Measurements from ENCODE around the gene TRIO. TPM values are rescaled to one million over a fixed set of nuclear protein-coding genes. Genes with fewer than 3 reads are reported as not detected.

Gene TRIO
- total RNA-seq, 1 experiment from 2014 or later: 99.8 TPM

GRCh38 chr5:14313986-14314690, 171.0 kb downstream of the TRIO start:
- TF ChIP-seq CTCF (conservative IDR thresholded peaks at IDR 0.05; ENCODE audit: low read depth, low read length) (no peak), EZH2 (IDR thresholded peaks at IDR 0.05; ENCODE audit: borderline replicate concordance, low read depth, low read length, poor library complexity, severe bottlenecking) (no peak)
- H3K36me3 ChIP-seq (ENCODE audit: insufficient read depth, low read length, poor library complexity, severe bottlenecking): peaks cover 11% of the 10 kb centered on the region
- BruUV-seq (replicated peaks): no TSS peak

GRCh38 chr5:14316471-14316870, 173.3 kb downstream of the TRIO start:
- no peak overlapping the region for H3K4me3 ChIP-seq (ENCODE audit: low read depth, low read length, poor library complexity, severe bottlenecking)
- peaks cover 11% of the 10 kb centered on the region for H3K36me3 ChIP-seq (ENCODE audit: insufficient read depth, low read length, poor library complexity, severe bottlenecking)
- no peaks in the 10 kb centered on the region for H3K4me1 ChIP-seq (ENCODE audit: insufficient read depth, low read length, poor library complexity, severe bottlenecking)
- H3K9me3 ChIP-seq (ENCODE audit: low read depth, low read length, poor library complexity, severe bottlenecking): no peaks in the 10 kb centered on the region
- TF ChIP-seq EZH2 (IDR thresholded peaks at IDR 0.05; ENCODE audit: borderline replicate concordance, low read depth, low read length, poor library complexity, severe bottlenecking) (no peak), CTCF (conservative IDR thresholded peaks at IDR 0.05; ENCODE audit: low read depth, low read length) (no peak)
- ChIA-PET POLR2A (ENCODE audit: low non-redundant PET) (interaction anchor here (0.6 kb wide), 1 partner anchor 884 kb away, joined by 3 read pairs; no protein-coding TSS in a partner anchor), CTCF (no interaction called here)
- no peak for DNase-seq (ENCODE audit: low spot score)
- BruUV-seq (replicated peaks): no TSS peak
- no peaks in the 10 kb centered on the region for H3K27me3 ChIP-seq (replicated peaks; ENCODE audit: insufficient read depth, low read depth, low read length, poor library complexity)
- H3K27ac ChIP-seq (ENCODE audit: low read depth, low read length, poor library complexity, severe bottlenecking): no peak overlapping the region
- intact Hi-C loops (cut with micrococcal nuclease; ENCODE audit: unreplicated experiment): no loop called here

More at GRCh38 chr5:14313986-14314690, 171.0 kb downstream of the TRIO start:
- Histone ChIP-seq H3K4me3 (ENCODE audit: low read depth, low read length, poor library complexity, severe bottlenecking) (no peak overlapping the region), H3K27ac (ENCODE audit: low read depth, low read length, poor library complexity, severe bottlenecking) (no peak overlapping the region), H3K9me3 (ENCODE audit: low read depth, low read length, poor library complexity, severe bottlenecking) (no peaks in the 10 kb centered on the region), H3K4me1 (ENCODE audit: insufficient read depth, low read length, poor library complexity, severe bottlenecking) (no peaks in the 10 kb centered on the region), H3K27me3 (replicated peaks; ENCODE audit: insufficient read depth, low read depth, low read length, poor library complexity) (no peaks in the 10 kb centered on the region)
- DNase-seq (ENCODE audit: low spot score): no peak
- ChIA-PET CTCF (no interaction called here), POLR2A (ENCODE audit: low non-redundant PET) (no interaction called here)
- intact Hi-C loops (cut with micrococcal nuclease; ENCODE audit: unreplicated experiment): no loop called here

- DNase-seq (ENCODE audit: low spot score): no peak
- H3K36me3 ChIP-seq (ENCODE audit: insufficient read depth, low read length, poor library complexity, severe bottlenecking): peaks cover 11% of the 10 kb centered on the region
- no peaks in the 10 kb centered on the region for H3K9me3 ChIP-seq (ENCODE audit: low read depth, low read length, poor library complexity, severe bottlenecking)
- BruUV-seq (replicated peaks): no TSS peak
- intact Hi-C loops (cut with micrococcal nuclease; ENCODE audit: unreplicated experiment): no loop called here
- no peaks in the 10 kb centered on the region for H3K27me3 ChIP-seq (replicated peaks; ENCODE audit: insufficient read depth, low read depth, low read length, poor library complexity)
- H3K4me3 ChIP-seq (ENCODE audit: low read depth, low read length, poor library complexity, severe bottlenecking): no peak overlapping the region
- TF ChIP-seq EZH2 (IDR thresholded peaks at IDR 0.05; ENCODE audit: borderline replicate concordance, low read depth, low read length, poor library complexity, severe bottlenecking): no peak
- no peak for TF ChIP-seq CTCF (conservative IDR thresholded peaks at IDR 0.05; ENCODE audit: low read depth, low read length)
- ChIA-PET POLR2A (ENCODE audit: low non-redundant PET) (no interaction called here), CTCF (no interaction called here)
- no peaks in the 10 kb centered on the region for H3K4me1 ChIP-seq (ENCODE audit: insufficient read depth, low read length, poor library complexity, severe bottlenecking)
- H3K27ac ChIP-seq (ENCODE audit: low read depth, low read length, poor library complexity, severe bottlenecking): no peak overlapping the region
Observed at GRCh38 chr5:14319102-14319501, 176.0 kb downstream of the TRIO start.

Measured in A673 (cell line).